Dedifferentiated amniotic fluid mesenchymal stem cell (primary cell): ENCODE results near the gene SLC16A6.
"Not testable (repeated sequence)": the region's sequence is repeated elsewhere in the genome, so short reads cannot be mapped to it uniquely, and the experiment has no call there.

Experiments used
- DNase-seq: peaks from one replicate; pipeline ENCODE4 v3.0.0-alpha.2; 2016; ENCODE audit errors: extremely low spot score

The SLC16A6 gene

GRCh38 chr17:68290955-68291835 lies at the start of gene SLC16A6, which contains the start of gene ARSG:
Gene SLC16A6 (minus strand): TSS chr17:68291127. CDS start chr17:68278320, 12,807 bp downstream.
Gene ARSG (plus strand): TSS chr17:68291495. CDS start chr17:68307494, 15,999 bp downstream.
- DNase-seq, result no peak

GRCh38 chr17:68334393-68334792 lies 43.5 kb upstream of the SLC16A6 start:
- DNase-seq, result no peak

GRCh38 chr17:68331932-68332331 lies 41.0 kb upstream of the SLC16A6 start:
- DNase-seq, result not testable (repeated sequence)

GRCh38 chr17:68329331-68329730 lies 38.4 kb upstream of the SLC16A6 start:
- DNase-seq, result no peak

- DNase-seq, result no peak
These were observed 37.7 kb upstream of the SLC16A6 start for GRCh38 chr17:68328676-68329075.

GRCh38 chr17:68327823-68328557 lies 37.1 kb upstream of the SLC16A6 start:
- no peak for DNase-seq

- DNase-seq, result no peak
These were observed 35.8 kb upstream of the SLC16A6 start for GRCh38 chr17:68326681-68327080.

- DNase-seq, result no peak
These were observed 35.0 kb upstream of the SLC16A6 start for GRCh38 chr17:68325961-68326360.

- DNase-seq, result no peak
These were observed 33.9 kb upstream of the SLC16A6 start for GRCh38 chr17:68324654-68325336.

GRCh38 chr17:68324114-68324513 lies 33.2 kb upstream of the SLC16A6 start:
- DNase-seq, result no peak

GRCh38 chr17:68322630-68323029 lies 31.7 kb upstream of the SLC16A6 start:
- DNase-seq, result no peak

GRCh38 chr17:68321556-68321954 lies 30.6 kb upstream of the SLC16A6 start:
- no peak for DNase-seq

- DNase-seq, result no peak
These were observed 30.1 kb upstream of the SLC16A6 start for GRCh38 chr17:68320943-68321555.

GRCh38 chr17:68320311-68320865 lies 29.5 kb upstream of the SLC16A6 start:
- no peak for DNase-seq

GRCh38 chr17:68319410-68320162 lies 28.7 kb upstream of the SLC16A6 start:
- DNase-seq, result no peak

GRCh38 chr17:68318103-68318991 lies 27.4 kb upstream of the SLC16A6 start:
- DNase-seq, result no peak

- DNase-seq, result no peak
These were observed 26.5 kb upstream of the SLC16A6 start for GRCh38 chr17:68317458-68317857.

GRCh38 chr17:68315930-68316329 lies 25.0 kb upstream of the SLC16A6 start:
- DNase-seq, result no peak

- DNase-seq, result no peak
These were observed 24.1 kb upstream of the SLC16A6 start for GRCh38 chr17:68314916-68315535.
